HG03108 (cell line): ENCODE data around the gene BLCAP.

Experiments used
- ATAC-seq: cut with Tn5 transposase; IDR thresholded peaks from one replicate; pipeline ENCODE4 v1.9.1; 2021; ENCODE audit warnings: moderate library complexity; ENCODE audit not compliant: unreplicated experiment

Gene BLCAP

DNA sequence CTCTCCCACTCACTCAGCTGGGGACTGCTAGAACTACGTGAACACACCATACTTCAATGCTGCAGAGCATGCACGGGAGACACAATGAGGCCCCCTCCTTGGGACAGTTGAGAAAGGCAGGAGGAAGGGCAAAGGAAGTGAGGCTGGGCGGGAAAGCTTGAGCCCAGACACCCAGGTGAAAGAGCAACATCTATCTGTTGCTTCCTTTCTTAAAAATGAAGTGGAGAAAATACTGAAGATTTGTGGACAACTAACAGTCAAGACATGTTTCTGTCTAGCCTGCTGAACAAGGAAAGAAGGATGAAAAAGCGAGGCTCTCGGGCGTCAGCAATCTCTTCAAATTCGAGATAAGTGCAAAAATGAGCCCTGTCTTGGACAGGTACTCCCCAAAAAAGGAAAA is 9.6 kb downstream of the BLCAP start:
- ATAC-seq = no peak

DNA sequence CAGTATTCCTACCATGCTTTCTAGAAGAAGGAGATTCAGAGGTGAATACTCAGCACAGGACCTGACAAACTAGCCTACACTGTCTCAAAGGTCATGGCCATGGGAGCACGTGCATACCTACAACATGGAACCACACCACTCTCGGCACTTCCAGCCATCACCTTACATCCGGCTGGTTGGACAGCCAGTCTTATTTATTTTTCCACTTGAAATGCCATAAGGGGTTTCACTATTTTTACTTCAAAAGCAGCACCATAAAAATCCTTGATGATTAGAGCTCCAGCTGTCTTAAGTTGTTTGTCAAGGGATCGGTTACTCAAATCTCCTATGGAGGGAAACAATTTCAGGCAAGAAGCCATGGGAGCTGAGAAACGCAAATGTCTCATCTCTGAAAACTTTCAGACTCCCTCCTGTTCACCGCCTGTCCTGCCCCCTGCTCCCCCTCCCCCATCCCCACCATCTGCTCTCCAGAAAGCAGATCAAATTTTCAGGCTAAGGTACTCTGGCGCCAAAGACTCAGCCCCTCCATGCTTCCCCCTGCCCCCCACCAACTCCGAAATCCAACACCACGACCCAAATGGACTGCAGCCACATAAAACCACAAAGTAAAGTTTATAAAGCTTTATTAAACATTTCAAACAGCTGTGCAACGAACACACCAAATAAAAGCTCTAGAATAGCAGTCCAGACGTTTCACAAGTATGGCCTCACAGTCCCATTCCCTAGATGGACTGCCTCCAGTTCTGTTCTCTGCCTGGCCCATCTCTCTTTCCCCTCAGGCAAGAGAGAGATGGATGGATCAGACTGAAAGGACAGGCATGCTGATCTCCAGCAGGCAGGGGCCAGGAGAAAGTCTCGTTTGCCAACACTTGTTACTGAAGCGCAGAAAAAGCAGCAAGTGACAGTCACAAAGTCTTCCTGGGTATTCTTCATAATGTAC is 10.6 kb downstream of the BLCAP start:
- ATAC-seq = no peak

DNA sequence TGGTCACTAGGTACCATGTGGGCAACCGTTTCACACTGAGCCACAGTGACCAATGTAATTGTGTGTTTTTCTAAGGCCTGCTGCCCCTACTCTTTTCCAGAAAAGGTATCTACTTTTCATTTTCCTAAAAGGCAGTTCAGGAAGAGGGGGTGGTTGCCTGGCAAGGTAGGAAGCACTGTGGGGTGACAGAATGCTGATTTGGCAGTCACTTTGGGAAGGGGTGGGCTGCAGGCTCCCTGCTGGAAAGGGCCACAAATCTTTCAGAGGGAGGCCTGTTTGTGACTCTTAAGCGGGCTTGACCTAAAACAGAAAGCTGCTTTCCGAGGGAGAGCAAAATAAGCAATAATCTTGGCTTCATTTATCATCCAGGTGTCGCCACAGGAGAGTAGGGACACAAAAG is 11.8 kb downstream of the BLCAP start:
- ATAC-seq = no peak

DNA sequence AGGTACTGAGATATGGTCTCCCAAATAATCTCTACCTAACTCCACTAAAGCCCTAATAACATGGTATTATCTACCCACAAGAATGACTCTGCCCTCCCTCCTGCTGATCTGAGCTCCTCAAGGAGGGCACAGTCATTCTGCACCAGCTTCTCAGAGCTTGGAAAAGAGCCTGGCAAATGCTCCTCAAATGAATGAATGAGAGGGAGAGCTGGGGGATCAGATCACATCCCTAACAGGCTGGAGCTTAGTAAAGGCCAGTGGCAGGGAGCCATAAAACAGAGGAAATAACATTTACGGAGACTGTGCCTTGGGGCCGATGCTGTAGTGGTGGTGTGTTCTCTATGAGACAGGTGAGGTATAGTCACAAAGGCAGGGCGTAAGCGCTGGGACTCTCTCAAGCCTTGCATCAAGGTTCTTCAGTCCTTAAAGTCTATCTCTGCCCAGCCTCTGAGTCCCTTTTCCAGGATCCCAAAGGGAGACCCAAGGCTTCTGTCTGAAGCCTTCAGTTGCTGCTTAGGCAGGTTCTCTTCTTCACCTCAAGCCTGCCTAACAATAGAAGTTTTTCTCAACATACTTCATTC is 13.8 kb downstream of the BLCAP start:
- ATAC-seq = no peak

DNA sequence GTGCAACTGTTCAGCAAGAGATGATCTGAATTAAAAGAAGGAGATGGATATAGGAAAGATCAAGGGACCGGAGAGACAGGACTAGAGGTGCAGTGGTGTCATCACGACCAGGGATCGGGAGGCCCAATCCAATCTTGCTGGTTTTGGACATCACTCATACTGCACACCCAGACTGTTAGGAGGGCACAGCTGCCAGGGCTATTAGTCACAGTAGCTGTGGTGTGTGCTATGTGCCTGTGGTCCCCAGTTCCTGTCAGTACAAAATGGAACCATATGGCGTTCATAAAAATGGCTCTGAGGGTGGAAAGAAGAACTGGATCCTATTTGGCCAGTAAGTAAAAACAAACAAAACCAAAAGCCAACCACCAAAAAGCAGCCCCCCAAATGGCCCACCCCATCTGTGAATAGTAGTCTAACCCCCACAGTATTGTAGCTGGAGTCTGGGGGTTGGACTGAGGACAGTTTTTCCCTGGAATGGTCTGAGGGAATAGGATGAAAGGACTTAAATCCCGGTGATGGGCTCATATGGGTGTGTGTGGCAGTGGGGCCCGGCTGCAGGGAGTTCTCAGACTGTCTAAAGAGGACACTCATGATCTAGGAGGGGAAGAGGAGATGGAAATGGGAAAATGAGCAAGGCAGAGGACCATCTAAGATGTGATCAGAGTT is 15.9 kb downstream of the BLCAP start:
- no peak for ATAC-seq

DNA sequence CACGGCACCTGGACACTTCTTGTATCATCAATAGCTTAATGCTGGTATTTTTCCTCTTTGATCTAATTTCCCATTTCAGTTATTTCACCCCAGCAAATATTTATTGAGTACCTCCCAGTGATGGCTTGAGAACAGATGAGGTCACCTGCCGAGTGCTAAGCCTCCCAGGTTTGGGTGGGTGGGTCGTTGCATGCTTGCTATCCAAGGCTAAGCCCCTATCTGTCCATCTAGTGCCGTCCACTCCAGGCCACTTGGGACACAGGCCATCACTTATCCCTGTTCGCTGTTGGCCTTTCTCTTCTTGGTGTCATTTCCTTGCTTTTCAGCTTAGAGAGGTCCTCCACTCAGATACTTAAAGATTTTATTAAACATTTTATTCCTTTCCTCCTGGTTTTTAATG is 17.4 kb downstream of the BLCAP start:
- ATAC-seq = no peak

DNA sequence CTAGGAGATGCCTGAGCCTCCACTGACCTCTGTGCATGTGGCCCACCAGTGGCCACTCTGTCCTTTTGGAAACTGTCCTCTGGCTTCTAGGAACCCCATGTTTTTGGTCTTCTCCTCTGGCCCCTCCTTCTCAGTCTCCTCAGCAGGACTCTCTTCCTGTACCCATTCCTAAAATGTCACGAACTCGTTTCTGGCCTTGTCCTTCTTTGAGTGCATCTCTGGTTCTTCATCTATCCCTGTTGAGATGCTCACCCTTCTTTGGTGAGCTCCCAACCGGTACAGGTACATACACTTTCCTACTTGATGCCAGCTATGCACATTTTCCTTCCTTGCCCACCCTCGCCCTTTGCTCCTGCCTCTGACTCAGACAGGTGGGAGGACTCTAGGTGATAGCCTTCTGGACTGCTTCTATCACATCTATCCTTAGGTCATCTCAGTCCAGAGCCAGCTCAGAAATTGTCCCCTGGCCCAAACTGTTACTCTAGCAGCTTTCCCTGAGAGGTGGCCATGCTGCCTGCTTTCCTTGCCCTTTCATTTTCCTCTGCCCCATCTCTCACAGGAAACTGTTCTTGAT is 21.4 kb downstream of the BLCAP start:
- ATAC-seq = no peak

DNA sequence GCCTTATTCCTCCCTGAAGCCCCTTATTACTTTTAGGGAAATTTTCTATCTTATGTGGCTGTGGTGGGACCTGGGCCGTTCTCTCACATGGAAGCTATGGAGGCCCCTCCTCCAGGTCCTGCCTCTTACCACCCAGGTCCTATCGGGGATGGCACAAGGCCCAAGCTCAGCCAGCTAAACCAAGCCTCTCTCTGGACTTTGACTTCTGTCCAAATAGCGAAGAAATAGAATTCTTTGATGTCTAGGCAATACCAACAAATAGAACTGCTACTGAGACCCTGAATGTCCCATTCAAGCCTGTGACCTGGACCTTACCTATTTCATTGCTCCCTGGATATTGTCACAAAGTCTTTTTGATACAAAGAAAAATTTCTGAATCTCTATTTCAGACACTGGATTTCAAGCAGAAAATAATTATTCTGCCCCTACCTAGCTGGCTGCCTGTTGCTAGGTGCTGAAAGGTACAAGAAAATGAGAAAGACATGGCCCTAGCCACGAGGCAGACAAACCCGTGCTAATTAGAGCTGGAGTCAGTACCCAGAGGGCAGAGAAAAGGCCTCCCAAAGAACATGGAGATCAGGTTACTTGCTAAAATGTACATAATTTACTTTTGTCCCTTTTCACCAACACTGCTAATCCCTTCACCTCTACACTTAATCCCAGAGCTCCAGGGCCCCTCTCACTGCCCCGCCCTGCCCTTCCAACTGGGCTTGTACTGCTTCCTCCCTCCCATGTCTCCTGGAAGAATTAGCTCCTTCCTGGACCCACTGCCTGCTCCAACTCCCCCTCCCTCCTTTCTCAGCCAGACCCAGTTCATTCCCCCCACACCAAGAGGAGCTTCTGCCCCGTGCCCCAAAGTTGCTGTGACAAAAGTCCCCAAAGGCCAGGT is 22.2 kb downstream of the BLCAP start:
- no peak for ATAC-seq

DNA sequence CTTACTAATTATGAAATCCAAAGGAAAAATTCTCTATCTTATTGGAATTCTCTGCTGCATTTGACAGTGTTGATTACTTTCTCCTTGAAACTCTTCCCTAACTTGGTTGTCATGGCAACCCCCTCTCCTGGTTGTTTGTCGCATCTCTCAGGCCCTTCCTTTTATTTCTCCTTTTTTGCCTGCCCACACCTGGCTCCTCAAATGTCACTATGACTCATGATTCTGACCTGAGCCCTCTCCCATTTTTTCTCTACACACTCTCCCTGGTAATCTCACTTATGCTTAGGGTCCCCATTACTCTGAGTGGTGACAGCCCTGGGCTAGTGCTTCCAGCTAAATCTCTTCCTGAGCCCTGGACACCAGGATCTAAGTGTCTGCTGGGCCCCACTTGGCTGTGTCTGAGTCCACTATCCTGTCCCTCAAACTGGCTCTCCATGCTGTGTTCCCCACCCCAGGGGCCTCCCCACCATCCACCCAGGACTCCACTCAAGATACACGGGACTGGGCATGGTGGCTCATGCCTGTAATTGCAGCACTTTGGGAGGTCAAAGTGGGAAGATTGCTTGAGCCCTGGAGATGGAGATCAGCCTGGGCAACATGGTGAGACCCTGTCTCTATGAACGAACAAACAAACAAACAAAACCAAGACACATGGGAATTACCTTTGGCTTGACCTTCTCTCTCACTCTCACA is 23.1 kb downstream of the BLCAP start:
- no peak for ATAC-seq

DNA sequence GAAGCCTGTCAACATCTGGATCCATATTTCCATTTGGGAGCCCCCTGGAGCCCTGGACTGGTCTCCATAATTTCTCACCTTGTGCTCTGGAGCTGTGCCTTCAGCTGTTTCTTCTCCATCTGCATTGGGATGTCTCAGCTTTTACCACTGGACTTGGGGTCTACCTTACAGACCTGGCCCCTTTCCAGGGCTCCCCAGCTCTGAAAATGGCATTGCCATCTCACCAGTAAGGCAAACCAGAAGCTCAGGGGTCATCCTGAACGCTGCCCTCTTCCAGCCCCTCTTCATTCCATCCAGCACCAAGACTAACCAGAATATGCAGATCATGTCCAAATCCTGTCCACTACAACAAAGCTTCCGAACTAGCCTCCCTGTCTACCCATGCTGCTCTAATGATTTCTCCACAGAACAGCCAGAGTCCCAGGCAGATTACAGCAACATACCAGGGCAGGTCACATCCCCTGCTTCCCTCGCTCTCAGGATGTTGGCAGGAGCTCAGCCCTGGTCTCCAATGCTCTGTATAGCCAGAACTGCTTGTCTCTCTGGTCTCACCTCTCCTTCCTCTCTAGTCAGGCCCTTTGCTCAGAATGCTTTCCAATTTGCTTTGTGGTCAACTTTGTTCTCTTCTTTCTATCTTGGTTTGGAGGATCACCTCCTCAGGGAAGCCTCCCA is 24.3 kb downstream of the BLCAP start:
- ATAC-seq = no peak

DNA sequence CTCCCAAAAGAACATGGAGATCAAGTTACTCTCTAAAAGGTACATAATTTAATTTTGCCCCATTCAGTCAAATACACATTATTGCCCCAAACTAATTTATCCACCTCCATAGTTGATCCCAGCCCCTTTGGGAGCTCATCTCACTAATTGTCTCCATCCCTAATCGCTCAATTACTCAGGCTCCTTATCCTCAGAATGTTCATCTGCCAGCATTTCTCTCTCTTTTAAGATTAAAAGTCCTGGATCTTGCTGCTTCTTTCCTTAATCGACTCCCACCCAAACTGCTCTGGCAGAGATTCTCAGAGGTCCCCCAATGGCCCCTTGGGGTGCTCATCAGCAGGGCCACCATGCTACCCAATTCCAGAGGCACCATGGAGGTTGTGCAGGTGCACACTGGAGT is 25.0 kb downstream of the BLCAP start:
- ATAC-seq = no peak

DNA sequence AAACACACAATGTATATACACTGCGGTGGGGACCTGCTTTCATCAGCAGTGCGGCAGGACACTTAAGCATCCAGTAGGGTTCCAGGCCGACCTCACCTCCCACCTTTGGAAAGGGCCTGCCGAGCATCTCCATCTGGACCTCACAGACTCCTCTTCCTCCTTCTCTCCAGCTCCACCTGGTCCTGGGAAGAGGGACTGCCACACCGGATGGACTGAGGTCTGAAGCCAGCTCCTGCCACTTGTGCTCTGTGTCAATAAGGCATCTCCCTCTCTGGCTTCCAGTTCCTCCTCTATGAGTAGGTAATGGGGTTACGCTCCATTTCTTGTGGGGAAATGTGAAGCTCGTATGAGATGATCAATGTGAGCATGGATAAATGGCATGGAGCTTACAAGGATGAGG is 25.7 kb downstream of the BLCAP start:
- no peak for ATAC-seq

DNA sequence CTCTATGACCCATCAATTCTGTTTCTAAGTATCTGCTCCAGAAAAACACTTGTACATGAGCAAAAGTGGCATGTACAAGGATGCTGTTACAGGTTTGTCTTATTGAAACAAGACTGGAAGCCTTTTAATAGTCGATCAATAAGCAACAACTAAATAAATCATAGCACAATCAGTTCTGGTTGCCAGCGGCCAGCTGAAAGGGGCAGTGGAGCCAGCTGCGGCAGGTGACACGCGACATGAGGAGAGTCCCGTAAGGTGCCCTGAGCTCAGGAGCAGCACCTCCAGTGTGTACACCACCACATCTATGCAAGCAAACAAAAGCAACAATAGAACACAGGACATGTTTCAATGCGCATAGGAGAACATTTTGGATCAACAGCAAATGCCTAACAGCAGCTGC is 27.4 kb downstream of the BLCAP start:
- ATAC-seq = no peak

DNA sequence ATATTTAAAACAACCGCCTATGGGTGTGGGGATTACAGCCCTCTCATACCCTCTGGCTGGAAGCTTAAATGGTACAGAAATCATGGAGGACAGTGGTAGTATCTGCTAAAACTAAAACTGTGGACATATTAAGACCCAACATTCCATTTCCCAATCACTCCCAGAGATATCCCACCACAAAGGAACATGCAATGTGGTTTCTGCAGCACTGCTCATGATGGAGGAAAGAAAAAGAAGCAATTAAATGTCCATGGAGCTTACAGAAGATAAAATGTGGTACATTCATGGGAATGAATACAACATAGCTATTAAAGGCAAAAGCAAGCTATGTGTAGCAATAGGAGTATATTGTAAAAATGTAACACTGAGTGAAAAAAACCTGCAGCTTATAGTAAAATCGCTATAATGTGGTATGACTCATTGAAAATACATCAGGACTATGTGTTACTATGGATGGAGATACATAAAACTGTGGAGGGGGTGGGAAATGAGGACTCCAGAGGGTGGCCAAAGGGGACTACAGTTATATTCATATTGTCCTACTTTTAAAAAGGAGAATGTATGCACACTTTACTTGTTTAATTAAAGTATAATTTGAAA is 29.5 kb downstream of the BLCAP start:
- no peak for ATAC-seq

DNA sequence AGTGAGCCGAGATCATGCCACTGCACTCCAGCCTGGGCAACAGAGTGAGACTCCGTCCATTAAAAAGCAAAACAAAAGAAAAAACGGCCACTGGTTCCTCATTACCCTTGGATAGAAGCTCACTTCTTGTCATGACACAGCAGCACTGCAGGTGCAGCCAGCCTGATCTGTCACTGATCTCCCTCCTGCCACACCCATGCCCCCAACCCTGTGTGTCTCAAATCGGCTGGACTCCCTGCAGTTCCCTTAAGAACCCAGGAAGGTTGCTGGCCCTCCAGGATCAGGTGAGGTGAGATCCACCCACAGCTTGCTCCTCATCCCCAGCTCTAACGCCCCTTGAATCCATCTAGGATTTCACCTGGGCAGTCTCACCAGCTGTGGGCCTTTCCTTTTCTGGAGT is 32.9 kb downstream of the BLCAP start:
- no peak for ATAC-seq

DNA sequence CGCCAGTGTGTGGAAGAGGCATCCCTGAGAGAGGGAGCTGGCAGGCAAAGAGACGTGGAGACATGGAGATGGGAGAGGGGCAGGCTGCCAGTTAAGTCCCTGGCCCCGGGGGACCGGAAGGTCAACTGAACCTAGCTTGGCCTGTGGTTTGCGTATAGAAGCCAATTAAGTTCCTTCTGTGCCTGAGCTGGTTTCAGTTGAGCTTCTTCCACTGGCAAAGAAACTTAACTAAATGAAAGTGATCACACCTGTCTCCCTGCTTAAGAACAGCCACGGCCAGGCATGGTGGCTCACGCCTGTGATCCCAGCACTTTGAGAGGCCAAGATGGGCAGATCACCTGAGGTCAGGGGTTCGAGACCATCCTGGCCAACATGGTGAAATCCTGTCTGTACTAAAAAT is 33.4 kb downstream of the BLCAP start:
- ATAC-seq = no peak

DNA sequence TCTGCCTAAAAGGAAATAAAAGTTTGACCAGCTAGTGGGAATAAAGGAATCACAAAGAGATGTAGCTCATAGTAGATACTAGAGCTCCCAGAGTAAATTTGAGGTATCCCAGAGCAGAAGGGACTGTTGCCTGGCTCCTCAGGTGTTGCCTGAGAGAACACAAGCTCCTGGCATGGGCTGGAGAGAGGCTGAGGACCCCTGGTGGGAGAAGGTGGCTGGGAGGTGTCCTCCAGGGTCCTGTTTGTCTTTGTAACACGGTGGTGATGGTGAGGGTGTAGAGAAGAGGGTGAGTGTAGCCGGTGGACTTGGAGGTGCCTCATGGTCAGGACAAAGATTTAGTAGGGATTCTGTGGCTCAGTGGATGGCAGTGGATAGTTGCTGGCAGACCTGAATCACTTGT is 34.7 kb downstream of the BLCAP start:
- no peak for ATAC-seq

DNA sequence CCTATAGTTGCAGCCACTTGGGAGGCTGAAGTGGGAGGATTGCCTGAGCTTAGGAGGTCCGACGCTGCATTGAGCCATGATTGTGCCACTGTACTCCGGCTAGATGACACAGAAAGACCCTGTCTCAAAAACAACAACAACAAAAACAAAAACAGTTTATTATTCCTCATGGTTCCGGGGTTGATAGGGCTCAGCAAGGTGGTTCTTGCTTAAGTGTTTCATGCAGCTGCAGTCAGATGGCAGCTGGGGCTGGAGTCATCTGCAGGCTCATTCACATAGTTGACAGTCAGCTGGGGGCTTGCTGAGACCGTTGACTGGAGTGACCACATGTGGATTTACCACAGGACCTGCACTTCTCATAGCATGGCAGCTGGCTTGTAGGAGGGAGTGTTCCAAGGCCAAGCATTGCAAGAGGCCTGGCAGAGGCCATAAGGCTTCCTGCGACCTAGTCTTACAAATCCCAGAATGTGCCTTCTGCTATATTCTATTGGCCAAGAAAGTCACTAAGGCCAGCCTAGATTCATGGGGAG is 35.5 kb downstream of the BLCAP start:
- ATAC-seq = no peak
